Activated naive CD4-positive, alpha-beta T cell treated with anti-CD3 and anti-CD28 coated beads, Interleukin-2, amount 50 U/mL, for 16 hours (primary cell): ENCODE data around the gene MAGI1.

Experiments
- DNase-seq: peaks from one replicate; pipeline ENCODE4 v3.0.0-alpha.2; 2020

MAGI1 gene

GRCh38 chr3:65497236-65497635, 541.5 kb downstream of the MAGI1 start:
- DNase-seq, result no peak

- DNase-seq, result no peak
Observed at GRCh38 chr3:65493938-65494337, 544.8 kb downstream of the MAGI1 start.

- no peak for DNase-seq
Observed at GRCh38 chr3:65493371-65493882, 545.3 kb downstream of the MAGI1 start.

- DNase-seq, result no peak
Observed at GRCh38 chr3:65492249-65492648, 546.5 kb downstream of the MAGI1 start.

- no peak for DNase-seq
Observed at GRCh38 chr3:65490114-65490513, 548.6 kb downstream of the MAGI1 start.

- no peak for DNase-seq
Observed at GRCh38 chr3:65489253-65489652, 549.5 kb downstream of the MAGI1 start.

- no peak for DNase-seq
Observed at GRCh38 chr3:65485826-65486469, 552.8 kb downstream of the MAGI1 start.

- no peak for DNase-seq
Observed at GRCh38 chr3:65484964-65485363, 553.8 kb downstream of the MAGI1 start.

GRCh38 chr3:65483480-65483879, 555.2 kb downstream of the MAGI1 start:
- DNase-seq, result no peak

- no peak for DNase-seq
Observed at GRCh38 chr3:65483011-65483410, 555.7 kb downstream of the MAGI1 start.

- DNase-seq, result no peak
Observed at GRCh38 chr3:65481085-65481484, 557.6 kb downstream of the MAGI1 start.

- DNase-seq, result no peak
Observed at GRCh38 chr3:65479990-65480389, 558.7 kb downstream of the MAGI1 start.

- DNase-seq, result no peak
Observed at GRCh38 chr3:65478551-65479500, 559.9 kb downstream of the MAGI1 start.

- no peak for DNase-seq
Observed at GRCh38 chr3:65473736-65474135, 565.0 kb downstream of the MAGI1 start.

- no peak for DNase-seq
Observed at GRCh38 chr3:65472501-65472900, 566.2 kb downstream of the MAGI1 start.

- no peak for DNase-seq
Observed at GRCh38 chr3:65466300-65466988, 572.3 kb downstream of the MAGI1 start.

GRCh38 chr3:65449841-65450428, 588.8 kb downstream of the MAGI1 start:
- no peak for DNase-seq

- DNase-seq, result no peak
Observed at GRCh38 chr3:65448120-65448519, 590.6 kb downstream of the MAGI1 start.

GRCh38 chr3:65445573-65446169, 593.0 kb downstream of the MAGI1 start:
- no peak for DNase-seq

GRCh38 chr3:65444447-65444815, 594.3 kb downstream of the MAGI1 start:
- no peak for DNase-seq

GRCh38 chr3:65443739-65444446, 594.8 kb downstream of the MAGI1 start:
- no peak for DNase-seq
